Panc1 (cell line): ENCODE measurements around the gene COPZ2. TPM values are rescaled to one million over a fixed set of nuclear protein-coding genes. Genes with fewer than 3 reads are reported as not detected.

ENCODE experiments used
- ATAC-seq: fragments of 200-7000 bp; cut with Tn5 transposase; 2 replicates; pipeline ENCODE4 v1.9.1; 2020; ENCODE audit warnings: mild to moderate bottlenecking, moderate library complexity
- BruUV-seq: library from RNA; stranded (reverse); fragments of 400-500 nt; replicated peaks from 2 replicates; lab custom pipeline; 2021; lab: Mats Ljungman, UMichigan
- CTCF ChIA-PET: fragments of 300-600 bp; sonication (Branson Sonifier 250); formaldehyde crosslinking; loops from one replicate; lab custom pipeline; 2022; ENCODE audit warnings: antibody characterized with exemption; lab: Charles Lee
- POLR2A ChIA-PET: fragments of 300-600 bp; sonication (Branson Sonifier 250); formaldehyde crosslinking; loops from one replicate; lab custom pipeline; 2022; ENCODE audit warnings: antibody characterized with exemption; lab: Charles Lee
- DNase-seq: peaks from one replicate; pipeline ENCODE4 v3.0.0-alpha.2; 2010; ENCODE audit warnings: low read depth, low spot score
- H3K27ac ChIP-seq: 2 replicates; pipeline ENCODE4 v1.5.1; 2011; ENCODE audit warnings: mild to moderate bottlenecking, low read length, inconsistent platforms
- H3K27me3 ChIP-seq: fragments of 200-500 bp; sonication (Bioruptor generic); 2 replicates; pipeline ENCODE4 v1.6.0; 2014; ENCODE audit warnings: low read length, inconsistent platforms; ENCODE audit not compliant: control insufficient read depth, insufficient read depth
- H3K36me3 ChIP-seq: fragments of 200-500 bp; sonication (Bioruptor generic); 2 replicates; pipeline ENCODE4 v1.5.1; 2014; ENCODE audit warnings: inconsistent platforms, mild to moderate bottlenecking, low read length, moderate library complexity; ENCODE audit not compliant: control insufficient read depth, insufficient read depth
- H3K4me1 ChIP-seq: 2 replicates; pipeline ENCODE4 v1.5.1; 2011; ENCODE audit warnings: inconsistent platforms, mild to moderate bottlenecking, low read length, moderate library complexity; ENCODE audit not compliant: control insufficient read depth, insufficient read depth
- H3K4me3 ChIP-seq, 2 experiments: 2 replicates each; pipeline ENCODE4 v1.5.1; 2011 to 2012; ENCODE audit warnings: low read depth in 2 of 2, low read length in 2 of 2, mild to moderate bottlenecking in 2 of 2, inconsistent platforms in 1 of 2, moderate library complexity in 1 of 2
- H3K9me3 ChIP-seq: fragments of 200-500 bp; sonication (Bioruptor generic); 2 replicates; pipeline ENCODE4 v1.5.1; 2014; ENCODE audit warnings: low read depth, mild to moderate bottlenecking, inconsistent platforms, low read length, moderate library complexity; ENCODE audit not compliant: control insufficient read depth, insufficient read depth
- CTCF ChIP-seq: fragments of 450-650 bp; IDR thresholded peaks from 2 replicates; pipeline ENCODE4 v1.5.1; 2017; ENCODE audit warnings: mild to moderate bottlenecking
- POLR2AphosphoS5 ChIP-seq: IDR thresholded peaks from 2 replicates; pipeline ENCODE4 v1.6.1; 2012; ENCODE audit warnings: mild to moderate bottlenecking, low read depth, low read length, moderate library complexity
- REST ChIP-seq, 2 experiments: IDR thresholded peaks; 2 replicates each; pipeline ENCODE4 v1.6.1; 2011 to 2012; ENCODE audit warnings: low read depth in 2 of 2, control low read depth in 1 of 2, low read length in 1 of 2, mild to moderate bottlenecking in 1 of 2, moderate library complexity in 1 of 2; ENCODE audit not compliant: insufficient read depth in 1 of 2
- SIN3A ChIP-seq: IDR thresholded peaks from 2 replicates; pipeline ENCODE4 v1.6.1; 2012; ENCODE audit warnings: low read depth, mild to moderate bottlenecking, low read length, moderate library complexity, borderline replicate concordance; ENCODE audit not compliant: insufficient read depth
- TCF7L2 ChIP-seq: IDR thresholded peaks from 2 replicates; pipeline ENCODE4 v1.6.1; 2011; ENCODE audit warnings: mild to moderate bottlenecking, low read depth, low read length, inconsistent platforms
- in situ Hi-C: cut with HindIII; loops from 2 replicates; pipeline ENCODE4 v1.10.0; 2016; ENCODE audit warnings: low sequenced_read_pairs, low pct_unique_long_range_greater_than_20kb
- intact Hi-C: fragments of 100-400 bp; cut with micrococcal nuclease; formaldehyde crosslinking; loops from one replicate; pipeline ENCODE4 v1.10.0; 2022; ENCODE audit not compliant: unreplicated experiment
- microRNA-seq: library from miRNA; unstranded; fragments of <30 nt; microRNA quantifications from one replicate; pipeline ENCODE4 v1.1.0, GENCODE V29; 2020; ENCODE audit not compliant: unreplicated experiment
- total RNA-seq: library from RNA; stranded (reverse); gene quantifications from one replicate; pipeline ENCODE4 v1.2.1, GENCODE V29; 2021; ENCODE audit not compliant: unreplicated experiment

COPZ2 gene
- total RNA-seq, 1 experiment from 2014 or later = 5.4 TPM

- no peak overlapping the region for H3K4me3 ChIP-seq
- H3K27ac ChIP-seq = no peak overlapping the region
- no TSS peak for BruUV-seq
- no peaks in the 10 kb centered on the region for H3K9me3 ChIP-seq
- H3K4me1 ChIP-seq = no peaks in the 10 kb centered on the region
- ChIA-PET CTCF (interaction anchor here (0.6 to 2.3 kb wide), 4 partner anchors 37 to 115 kb away, joined by 3 to 21 read pairs (median 7); partner anchors contain the start of gene PNPO), POLR2A (no interaction called here)
- intact Hi-C loops = loop anchor here (1.0 kb wide), 1 partner anchor 40 kb away; no protein-coding TSS in a partner anchor
- ATAC-seq (peak; percentile 85), DNase-seq (no peak)
- no peaks in the 10 kb centered on the region for H3K27me3 ChIP-seq
- H3K36me3 ChIP-seq = peaks cover 4% of the 10 kb centered on the region; the same call in 1 of the 2 replicates
- in situ Hi-C loops = no loop called here
- no peak for TF ChIP-seq TCF7L2
- TF ChIP-seq CTCF = no peak; the same call in 1 of the 2 replicates
- no peak for TF ChIP-seq POLR2AphosphoS5
- TF ChIP-seq SIN3A = no peak
- no peak for TF ChIP-seq REST (IDR thresholded peaks at IDR 0.05; ENCODE audit: insufficient read depth in 1 of 2, low read depth in 2 of 2, low read length in 1 of 2)
Observed at GRCh38 chr17:47978324-47978723, 59.3 kb downstream of the COPZ2 start.

Small RNA genes within 50 kb of the gene (microRNA-seq; reads per million reads assigned to microRNA genes)
- 139 reads per million, percentile 58 among the genes with 10 or more reads in this experiment for gene MIR152

Other genes starting within 250 kb of the COPZ2 start
- 9.1 TPM for gene OSBPL7, start 216.0 kb downstream of the COPZ2 start, total RNA-seq
- 41.9 TPM for gene MRPL10, start 206.3 kb downstream of the COPZ2 start, total RNA-seq
- 1.9 TPM for gene LRRC46, start 206.1 kb downstream of the COPZ2 start, total RNA-seq
- gene SCRN2, start 196.5 kb downstream of the COPZ2 start, total RNA-seq = 34.9 TPM
- gene SP6, start 186.6 kb downstream of the COPZ2 start, total RNA-seq = 4.0 TPM
- gene SP2, start 141.6 kb downstream of the COPZ2 start, total RNA-seq = 25.6 TPM
- 20.1 TPM for gene PNPO, start 96.2 kb downstream of the COPZ2 start, total RNA-seq
- gene PRR15L, start 79.9 kb downstream of the COPZ2 start, total RNA-seq = 0.18 TPM
- gene CDK5RAP3, start 66.7 kb downstream of the COPZ2 start, total RNA-seq = 193 TPM
- gene NFE2L1, start 10.6 kb upstream of the COPZ2 start, total RNA-seq = 210 TPM
- 157 TPM for gene CBX1, start 63.7 kb upstream of the COPZ2 start, total RNA-seq
- 28.1 TPM for gene SNX11, start 70.0 kb upstream of the COPZ2 start, total RNA-seq